ENCODE measurements around the gene ZNF701. TPM values are rescaled to one million over a fixed set of nuclear protein-coding genes. Genes with fewer than 3 reads are reported as not detected.

Gene ZNF701
- polyA plus RNA-seq, 3 donors = 4.8 to 8.2 (median 5.6) TPM

DNA sequence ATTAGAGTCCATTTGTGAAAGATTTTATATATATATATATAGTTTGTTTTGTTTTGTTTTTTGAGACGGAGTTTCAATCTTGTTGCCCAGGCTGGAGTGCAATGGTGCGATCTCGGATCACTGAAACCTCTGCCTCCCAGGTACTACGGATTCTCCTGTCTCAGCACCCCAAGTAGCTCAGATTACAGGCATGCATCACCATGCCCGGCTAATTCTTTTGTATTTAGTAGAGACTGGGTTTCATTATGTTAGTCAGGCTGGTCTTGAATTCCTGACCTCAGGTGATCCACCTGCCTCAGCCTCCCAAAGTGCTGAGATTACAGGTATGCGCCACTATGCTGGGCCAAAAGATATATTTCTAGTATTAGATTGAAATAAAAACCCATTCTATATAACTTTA lies 4.0 kb upstream of the ZNF701 start:
- peaks cover 12% of the 10 kb centered on the region for H3K4me1 Mint-ChIP-seq
- H3K4me3 Mint-ChIP-seq = no peak overlapping the region
- H3K9me3 ChIP-seq (replicated peaks in 1 of 2; ENCODE audit: control insufficient read depth in 1 of 2, insufficient read depth in 1 of 2, low read length in 2 of 2) = peaks cover 74 to 82% of the 10 kb centered on the region in 2 donors

DNA sequence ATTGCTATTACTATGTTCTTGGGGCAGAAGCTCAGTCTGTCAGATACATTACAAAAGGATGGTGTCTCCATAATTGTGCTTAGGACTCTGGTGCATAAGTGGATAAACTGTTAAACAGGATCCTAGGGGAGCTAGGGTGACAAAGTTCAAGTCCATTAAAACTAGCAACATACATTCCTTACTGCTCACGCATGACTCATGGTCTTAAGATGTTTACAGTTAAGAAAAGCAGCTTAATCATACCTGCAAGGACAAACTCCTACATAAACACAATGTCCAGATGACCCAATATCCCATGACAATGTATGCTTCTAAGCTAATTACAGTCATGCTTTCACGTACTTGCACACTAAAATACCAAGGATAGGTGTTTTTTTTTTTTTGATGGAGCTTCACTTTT lies 3.5 kb upstream of the ZNF701 start:
- Histone ChIP-seq H3K36me3 (replicated peaks in 1 of 2; ENCODE audit: control insufficient read depth in 1 of 2, insufficient read depth in 2 of 2, low read length in 2 of 2) (peaks cover 0 to 33% of the 10 kb centered on the region in 2 donors), H3K9me3 (replicated peaks in 1 of 2; ENCODE audit: control insufficient read depth in 1 of 2, insufficient read depth in 1 of 2, low read length in 2 of 2) (peaks cover 74 to 81% of the 10 kb centered on the region in 2 donors), H3K4me1 (ENCODE audit: control insufficient read depth in 1 of 2, insufficient read depth in 2 of 2, low read length in 2 of 2) (peaks cover 11 to 13% of the 10 kb centered on the region in 2 donors), H3K27ac (ENCODE audit: low read depth in 1 of 2, low read length in 2 of 2) (no peak overlapping the region), H3K4me2 (replicated peaks; ENCODE audit: extremely low read depth, low read length, poor library complexity, severe bottlenecking) (no peak overlapping the region), H2AFZ (ENCODE audit: insufficient read depth, low read depth, low read length, poor library complexity, severe bottlenecking) (no peak overlapping the region), H3K4me3 (replicated peaks in 1 of 3; ENCODE audit: low read depth in 2 of 3, low read length in 3 of 3) (no peak overlapping the region), H3K27me3 (ENCODE audit: control insufficient read depth in 2 of 2, insufficient read depth in 2 of 2, low read length in 2 of 2) (no peaks in the 10 kb centered on the region), H3K9ac (ENCODE audit: insufficient read depth, low read length, poor library complexity, severe bottlenecking) (no peak overlapping the region), H4K20me1 (ENCODE audit: insufficient read depth, low read length) (no peaks in the 10 kb centered on the region), H3K79me2 (ENCODE audit: insufficient read depth, low read length) (peaks cover 16% of the 10 kb centered on the region)
- Mint-ChIP-seq H3K36me3 (peaks cover 16 to 33% of the 10 kb centered on the region in 2 donors), H3K27me3 (ENCODE audit: low read depth in 3 of 3) (peaks cover 0 to 1% (median 0%) of the 10 kb centered on the region in 3 donors), H3K9me3 (peaks cover 42 to 96% (median 88%) of the 10 kb centered on the region in 7 donors), H3K27ac (no peak overlapping the region), H3K4me1 (peaks cover 14% of the 10 kb centered on the region), H3K4me3 (no peak overlapping the region)
- WGBS (ENCODE audit: insufficient coverage) = no CpG with 5 or more reads among the region's 2 CpGs
- no peak for TF ChIP-seq CTCF (IDR thresholded peaks at IDR 0.05)
- intact Hi-C loops (cut with micrococcal nuclease) = no loop called here
- DNase-seq = peak in 1 of 3 donors; percentile 4

More for the DNA sequence above, 4.0 kb upstream of the ZNF701 start:
- DNase-seq = no peak
- Histone ChIP-seq H4K20me1 (ENCODE audit: insufficient read depth, low read length) (no peaks in the 10 kb centered on the region), H3K4me3 (replicated peaks in 1 of 3; ENCODE audit: low read depth in 2 of 3, low read length in 3 of 3) (no peak overlapping the region), H3K9ac (ENCODE audit: insufficient read depth, low read length, poor library complexity, severe bottlenecking) (no peak overlapping the region), H3K27ac (ENCODE audit: low read depth in 1 of 2, low read length in 2 of 2) (no peak overlapping the region), H3K4me2 (replicated peaks; ENCODE audit: extremely low read depth, low read length, poor library complexity, severe bottlenecking) (no peak overlapping the region), H3K36me3 (replicated peaks in 1 of 2; ENCODE audit: control insufficient read depth in 1 of 2, insufficient read depth in 2 of 2, low read length in 2 of 2) (peaks cover 0 to 36% of the 10 kb centered on the region in 2 donors), H3K79me2 (ENCODE audit: insufficient read depth, low read length) (peaks cover 11% of the 10 kb centered on the region), H3K4me1 (ENCODE audit: control insufficient read depth in 1 of 2, insufficient read depth in 2 of 2, low read length in 2 of 2) (peaks cover 11 to 13% of the 10 kb centered on the region in 2 donors), H2AFZ (ENCODE audit: insufficient read depth, low read depth, low read length, poor library complexity, severe bottlenecking) (no peak overlapping the region), H3K27me3 (ENCODE audit: control insufficient read depth in 2 of 2, insufficient read depth in 2 of 2, low read length in 2 of 2) (no peaks in the 10 kb centered on the region)
- no peak for TF ChIP-seq CTCF (IDR thresholded peaks at IDR 0.05)
- Mint-ChIP-seq H3K9me3 (peaks cover 41 to 96% (median 88%) of the 10 kb centered on the region in 7 donors), H3K27ac (no peak overlapping the region), H3K36me3 (peaks cover 13 to 33% of the 10 kb centered on the region in 2 donors), H3K27me3 (ENCODE audit: low read depth in 3 of 3) (peaks cover 0 to 1% (median 0%) of the 10 kb centered on the region in 3 donors)
- intact Hi-C loops (cut with micrococcal nuclease) = no loop called here
- WGBS (ENCODE audit: insufficient coverage) = no CpG with 5 or more reads among the region's 6 CpGs

All from CD14-positive monocyte (primary cell).